ENCODE results near the gene CACNG6. TPM values are rescaled to one million over a fixed set of nuclear protein-coding genes. Genes with fewer than 3 reads are reported as not detected.

The CACNG6 gene
- total RNA-seq, 1 donor from 2014 or later: not detected

DNA sequence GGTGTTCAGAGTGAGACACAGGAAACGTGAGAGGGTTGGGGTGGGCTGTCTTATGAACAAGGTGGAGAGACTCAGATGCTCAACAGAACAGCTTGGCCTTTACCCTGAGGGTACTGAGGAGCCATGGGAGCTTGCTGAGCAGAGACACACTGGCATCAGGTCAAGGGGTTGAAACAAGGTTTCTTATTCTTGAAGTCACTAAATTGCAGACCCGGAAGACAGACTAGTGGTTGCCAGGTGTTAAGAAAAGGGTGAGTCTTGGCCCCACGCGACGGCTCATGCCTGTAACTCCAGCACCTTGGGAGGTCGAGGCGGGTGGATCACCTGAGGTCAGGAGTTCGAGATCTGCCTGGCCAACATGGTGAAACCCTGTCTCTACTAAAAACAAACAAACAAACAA, 22.4 kb downstream of the CACNG6 start:
- TF ChIP-seq, protein P1, sequence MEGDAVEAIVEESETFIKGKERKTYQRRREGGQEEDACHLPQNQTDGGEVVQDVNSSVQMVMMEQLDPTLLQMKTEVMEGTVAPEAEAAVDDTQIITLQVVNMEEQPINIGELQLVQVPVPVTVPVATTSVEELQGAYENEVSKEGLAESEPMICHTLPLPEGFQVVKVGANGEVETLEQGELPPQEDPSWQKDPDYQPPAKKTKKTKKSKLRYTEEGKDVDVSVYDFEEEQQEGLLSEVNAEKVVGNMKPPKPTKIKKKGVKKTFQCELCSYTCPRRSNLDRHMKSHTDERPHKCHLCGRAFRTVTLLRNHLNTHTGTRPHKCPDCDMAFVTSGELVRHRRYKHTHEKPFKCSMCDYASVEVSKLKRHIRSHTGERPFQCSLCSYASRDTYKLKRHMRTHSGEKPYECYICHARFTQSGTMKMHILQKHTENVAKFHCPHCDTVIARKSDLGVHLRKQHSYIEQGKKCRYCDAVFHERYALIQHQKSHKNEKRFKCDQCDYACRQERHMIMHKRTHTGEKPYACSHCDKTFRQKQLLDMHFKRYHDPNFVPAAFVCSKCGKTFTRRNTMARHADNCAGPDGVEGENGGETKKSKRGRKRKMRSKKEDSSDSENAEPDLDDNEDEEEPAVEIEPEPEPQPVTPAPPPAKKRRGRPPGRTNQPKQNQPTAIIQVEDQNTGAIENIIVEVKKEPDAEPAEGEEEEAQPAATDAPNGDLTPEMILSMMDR (IDR thresholded peaks at IDR 0.05): no peak
- H3K9me3 Mint-ChIP-seq (ENCODE audit: unreplicated experiment): no peaks in the 10 kb centered on the region
- no peaks in the 10 kb centered on the region for H3K4me1 Mint-ChIP-seq (ENCODE audit: unreplicated experiment)
- H3K27me3 Mint-ChIP-seq (ENCODE audit: unreplicated experiment): no peaks in the 10 kb centered on the region
- H3K4me3 Mint-ChIP-seq (ENCODE audit: unreplicated experiment): no peak overlapping the region
- no peak for DNase-seq (ENCODE audit: extremely low spot score, unreplicated experiment)
- no peak overlapping the region for H3K27ac Mint-ChIP-seq (ENCODE audit: unreplicated experiment)
- H3K36me3 Mint-ChIP-seq (ENCODE audit: unreplicated experiment): no peaks in the 10 kb centered on the region

DNA sequence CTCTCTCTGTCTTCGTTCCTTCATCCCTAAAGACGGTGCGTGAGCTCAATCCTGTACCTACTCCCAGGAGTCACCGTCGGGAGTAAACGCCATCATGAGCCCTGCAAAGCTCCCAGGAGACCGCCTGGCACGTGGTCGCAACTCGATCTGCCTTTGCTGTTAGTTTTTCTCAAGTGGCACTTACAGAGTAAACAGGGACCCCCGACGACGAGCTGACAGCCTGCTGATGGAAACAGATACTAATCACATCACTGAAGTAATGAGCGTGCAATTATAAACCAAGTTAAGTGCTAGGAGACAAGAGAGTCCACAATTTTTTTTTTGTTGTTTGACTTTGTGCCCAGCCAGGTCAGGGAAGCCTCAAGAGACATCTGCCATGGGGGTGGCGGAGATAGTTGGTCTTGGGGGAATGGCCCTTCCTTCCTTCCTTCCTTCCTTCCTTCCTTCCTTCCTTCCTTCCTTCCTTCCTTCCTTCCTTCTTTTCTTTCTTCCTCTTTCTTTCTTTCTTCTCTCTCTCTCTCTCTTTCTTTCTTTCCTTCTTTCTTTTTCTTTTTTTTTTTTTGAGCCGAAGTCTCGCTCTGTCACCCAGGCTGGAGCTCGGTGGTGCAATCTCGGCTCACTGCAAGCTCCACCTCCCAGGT, 23.6 kb downstream of the CACNG6 start:
- Mint-ChIP-seq H3K36me3 (ENCODE audit: unreplicated experiment) (no peaks in the 10 kb centered on the region), H3K27ac (ENCODE audit: unreplicated experiment) (no peak overlapping the region), H3K4me3 (ENCODE audit: unreplicated experiment) (no peak overlapping the region), H3K27me3 (ENCODE audit: unreplicated experiment) (no peaks in the 10 kb centered on the region), H3K4me1 (ENCODE audit: unreplicated experiment) (no peaks in the 10 kb centered on the region), H3K9me3 (ENCODE audit: unreplicated experiment) (no peaks in the 10 kb centered on the region)
- DNase-seq (ENCODE audit: extremely low spot score, unreplicated experiment): no peak
- TF ChIP-seq, protein P1 (IDR thresholded peaks at IDR 0.05): no peak

- DNase-seq (ENCODE audit: extremely low spot score, unreplicated experiment): no peak
- Mint-ChIP-seq H3K9me3 (ENCODE audit: unreplicated experiment) (no peaks in the 10 kb centered on the region), H3K27ac (ENCODE audit: unreplicated experiment) (no peak overlapping the region), H3K27me3 (ENCODE audit: unreplicated experiment) (no peaks in the 10 kb centered on the region), H3K4me1 (ENCODE audit: unreplicated experiment) (no peaks in the 10 kb centered on the region), H3K4me3 (ENCODE audit: unreplicated experiment) (no peak overlapping the region), H3K36me3 (ENCODE audit: unreplicated experiment) (no peaks in the 10 kb centered on the region)
- TF ChIP-seq, protein P1 (IDR thresholded peaks at IDR 0.05): no peak
Measured at GRCh38 chr19:54017261-54017660, 25.8 kb downstream of the CACNG6 start.

DNA sequence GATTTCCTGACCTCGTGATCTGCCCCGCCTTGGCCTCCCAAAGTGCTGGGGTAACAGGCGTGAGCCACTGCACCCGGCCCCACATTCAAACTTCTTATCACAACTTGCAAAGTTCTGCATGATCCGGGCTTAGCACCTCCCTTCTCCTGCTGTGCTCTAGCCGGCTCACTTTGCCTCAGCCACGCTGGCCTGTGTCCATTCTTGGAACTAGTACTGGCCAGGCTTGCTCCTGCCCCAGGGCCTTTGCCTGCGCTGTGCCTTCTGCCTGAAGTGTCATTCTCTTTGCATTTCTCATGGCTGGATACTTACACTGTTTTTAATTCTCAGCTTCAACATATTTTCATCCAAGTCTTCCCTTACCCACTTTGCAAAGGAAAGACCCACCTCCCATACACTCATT, 29.9 kb downstream of the CACNG6 start:
- TF ChIP-seq, protein P1 (IDR thresholded peaks at IDR 0.05): no peak
- Mint-ChIP-seq H3K27me3 (ENCODE audit: unreplicated experiment) (peaks cover 3% of the 10 kb centered on the region), H3K9me3 (ENCODE audit: unreplicated experiment) (no peaks in the 10 kb centered on the region), H3K4me3 (ENCODE audit: unreplicated experiment) (no peak overlapping the region), H3K36me3 (ENCODE audit: unreplicated experiment) (no peaks in the 10 kb centered on the region), H3K27ac (ENCODE audit: unreplicated experiment) (no peak overlapping the region), H3K4me1 (ENCODE audit: unreplicated experiment) (no peaks in the 10 kb centered on the region)
- DNase-seq (ENCODE audit: extremely low spot score, unreplicated experiment): no peak

DNA sequence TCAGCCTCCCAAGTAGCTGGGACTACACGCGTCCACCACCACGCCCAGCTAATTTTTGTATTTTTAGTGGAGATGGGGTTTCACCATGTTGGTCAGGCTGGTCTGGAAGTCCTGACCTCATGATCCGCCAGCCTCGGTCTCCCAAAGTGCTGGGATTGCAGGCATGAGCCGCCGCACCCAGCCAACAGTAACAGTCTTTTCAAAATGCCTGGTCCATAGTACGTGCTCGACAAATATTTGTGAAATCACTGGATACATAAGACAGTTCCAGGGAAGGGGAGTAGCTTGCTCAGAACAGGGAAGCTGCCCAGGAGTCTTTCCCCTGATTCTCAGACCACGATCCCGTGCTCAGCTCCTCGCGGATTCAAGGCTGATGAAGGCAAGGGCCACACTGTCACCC, 30.5 kb downstream of the CACNG6 start:
- H3K4me3 Mint-ChIP-seq (ENCODE audit: unreplicated experiment): no peak overlapping the region

More for the DNA sequence above, 30.5 kb downstream of the CACNG6 start:
- H3K27me3 Mint-ChIP-seq (ENCODE audit: unreplicated experiment): peaks cover 3% of the 10 kb centered on the region
- DNase-seq (ENCODE audit: extremely low spot score, unreplicated experiment): no peak
- TF ChIP-seq, protein P1 (IDR thresholded peaks at IDR 0.05): no peak
- no peaks in the 10 kb centered on the region for H3K36me3 Mint-ChIP-seq (ENCODE audit: unreplicated experiment)
- H3K9me3 Mint-ChIP-seq (ENCODE audit: unreplicated experiment): no peaks in the 10 kb centered on the region
- H3K27ac Mint-ChIP-seq (ENCODE audit: unreplicated experiment): no peak overlapping the region
- H3K4me1 Mint-ChIP-seq (ENCODE audit: unreplicated experiment): no peaks in the 10 kb centered on the region

Data from osteocyte (in vitro differentiated cells).